ENCODE measurements around the gene ELP4. TPM values are rescaled to one million over a fixed set of nuclear protein-coding genes. Genes with fewer than 3 reads are reported as not detected.

ELP4 gene
- total RNA-seq, 1 donor from 2014 or later: 16.6 TPM

DNA sequence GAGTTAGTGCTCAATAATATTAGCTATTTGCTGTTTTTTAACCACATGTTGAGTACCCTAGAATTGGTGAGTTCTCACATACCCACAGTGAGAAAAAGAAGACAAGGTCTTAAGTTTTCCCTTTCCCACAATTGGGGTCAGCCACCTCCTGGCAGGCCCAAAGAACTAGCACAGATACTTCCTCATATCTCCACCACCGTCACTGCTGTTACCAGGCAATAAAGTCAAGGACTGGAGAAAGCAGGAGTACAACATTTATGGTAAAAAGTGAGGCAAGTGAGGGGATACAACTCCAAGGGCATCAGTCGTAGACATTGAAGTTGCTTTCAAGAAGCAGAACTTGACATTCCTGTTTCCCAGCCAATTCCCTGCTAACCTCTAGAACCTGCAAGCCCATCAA is 19.6 kb downstream of the ELP4 start:
- intact Hi-C loops (cut with DNase I): no loop called here
- Histone ChIP-seq H3K4me1 (no peaks in the 10 kb centered on the region), H3K27me3 (no peaks in the 10 kb centered on the region), H3K4me3 (no peak overlapping the region), H3K27ac (no peak overlapping the region), H3K9me3 (no peaks in the 10 kb centered on the region), H3K36me3 (no peaks in the 10 kb centered on the region)
- DNase-seq (no peak), ATAC-seq (peak; percentile 29)
- TF ChIP-seq, protein P1, sequence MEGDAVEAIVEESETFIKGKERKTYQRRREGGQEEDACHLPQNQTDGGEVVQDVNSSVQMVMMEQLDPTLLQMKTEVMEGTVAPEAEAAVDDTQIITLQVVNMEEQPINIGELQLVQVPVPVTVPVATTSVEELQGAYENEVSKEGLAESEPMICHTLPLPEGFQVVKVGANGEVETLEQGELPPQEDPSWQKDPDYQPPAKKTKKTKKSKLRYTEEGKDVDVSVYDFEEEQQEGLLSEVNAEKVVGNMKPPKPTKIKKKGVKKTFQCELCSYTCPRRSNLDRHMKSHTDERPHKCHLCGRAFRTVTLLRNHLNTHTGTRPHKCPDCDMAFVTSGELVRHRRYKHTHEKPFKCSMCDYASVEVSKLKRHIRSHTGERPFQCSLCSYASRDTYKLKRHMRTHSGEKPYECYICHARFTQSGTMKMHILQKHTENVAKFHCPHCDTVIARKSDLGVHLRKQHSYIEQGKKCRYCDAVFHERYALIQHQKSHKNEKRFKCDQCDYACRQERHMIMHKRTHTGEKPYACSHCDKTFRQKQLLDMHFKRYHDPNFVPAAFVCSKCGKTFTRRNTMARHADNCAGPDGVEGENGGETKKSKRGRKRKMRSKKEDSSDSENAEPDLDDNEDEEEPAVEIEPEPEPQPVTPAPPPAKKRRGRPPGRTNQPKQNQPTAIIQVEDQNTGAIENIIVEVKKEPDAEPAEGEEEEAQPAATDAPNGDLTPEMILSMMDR (IDR thresholded peaks at IDR 0.05): no peak

DNA sequence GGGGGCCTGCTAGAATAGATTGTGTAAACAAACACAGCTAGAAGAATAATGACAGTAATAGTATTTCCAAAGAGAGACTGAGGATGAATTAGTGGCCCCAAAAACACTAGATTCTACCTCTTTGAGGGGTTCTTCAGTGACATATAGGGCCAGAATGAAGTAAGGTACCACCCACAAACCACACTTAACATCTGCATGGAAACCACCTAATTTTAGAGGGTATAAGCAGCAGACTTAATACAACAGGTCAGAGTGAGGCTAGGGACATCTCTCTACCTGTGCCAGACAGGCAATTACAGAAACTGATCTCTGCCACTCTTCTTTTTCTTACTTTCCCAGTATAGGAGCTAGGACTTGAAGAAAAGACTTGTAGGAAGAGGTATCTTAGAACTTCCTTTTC is 20.1 kb downstream of the ELP4 start:
- Histone ChIP-seq H3K9me3 (no peaks in the 10 kb centered on the region), H3K4me1 (no peaks in the 10 kb centered on the region), H3K27me3 (no peaks in the 10 kb centered on the region), H3K4me3 (no peak overlapping the region), H3K36me3 (no peaks in the 10 kb centered on the region), H3K27ac (no peak overlapping the region)
- TF ChIP-seq, protein P1 (IDR thresholded peaks at IDR 0.05): no peak
- ATAC-seq (no peak), DNase-seq (no peak)
- intact Hi-C loops (cut with DNase I): no loop called here

DNA sequence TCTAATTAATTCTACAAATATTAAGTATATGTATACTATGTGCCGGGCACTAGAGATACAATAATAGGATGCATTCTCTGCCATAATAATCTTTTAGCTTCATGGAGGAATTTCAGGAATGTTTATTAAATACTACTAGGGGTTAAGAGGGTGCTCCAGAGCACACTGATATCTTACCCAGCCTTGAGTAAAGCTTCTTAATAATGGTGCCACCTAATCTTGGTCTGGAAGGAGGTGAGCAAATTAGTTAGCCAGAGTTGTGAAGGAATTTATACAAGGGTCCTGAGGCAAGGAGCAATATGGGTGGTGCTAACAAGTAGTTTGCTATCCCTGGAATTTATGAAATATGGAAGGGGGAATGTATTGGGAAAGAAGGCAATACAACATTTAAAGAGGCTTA is 21.7 kb downstream of the ELP4 start:
- intact Hi-C loops (cut with DNase I): no loop called here
- H3K27me3 ChIP-seq: no peaks in the 10 kb centered on the region
- ATAC-seq: peak; percentile 63
- TF ChIP-seq, protein P1 (IDR thresholded peaks at IDR 0.05): no peak
- no peak for DNase-seq
- no peaks in the 10 kb centered on the region for H3K4me1 ChIP-seq
- H3K27ac ChIP-seq: no peak overlapping the region
- H3K36me3 ChIP-seq: no peaks in the 10 kb centered on the region
- H3K4me3 ChIP-seq: no peak overlapping the region
- H3K9me3 ChIP-seq: no peaks in the 10 kb centered on the region

DNA sequence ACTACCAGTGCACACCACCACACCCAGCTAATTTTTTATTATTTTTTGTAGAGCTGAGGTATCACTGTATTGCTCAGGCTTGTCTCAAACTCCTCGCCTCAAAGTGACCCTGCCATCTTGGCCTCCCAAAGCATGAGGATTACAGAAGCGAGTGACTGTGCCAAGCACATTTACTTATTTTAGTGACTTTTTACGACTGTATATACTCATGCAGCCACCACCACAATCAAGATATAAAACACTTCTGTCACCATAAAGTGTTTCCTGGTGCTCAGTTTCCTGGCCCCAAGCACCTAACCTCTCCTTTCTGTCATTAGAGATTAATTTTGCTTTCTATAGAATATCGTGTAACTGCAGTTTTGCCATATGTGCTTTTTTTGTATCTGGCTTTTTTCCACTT is 25.9 kb downstream of the ELP4 start:
- H3K27me3 ChIP-seq: no peaks in the 10 kb centered on the region
- intact Hi-C loops (cut with DNase I): no loop called here
- ATAC-seq: no peak
- no peak overlapping the region for H3K4me3 ChIP-seq
- TF ChIP-seq, protein P1 (IDR thresholded peaks at IDR 0.05): no peak
- DNase-seq: no peak
- H3K36me3 ChIP-seq: no peaks in the 10 kb centered on the region
- no peaks in the 10 kb centered on the region for H3K9me3 ChIP-seq
- no peaks in the 10 kb centered on the region for H3K4me1 ChIP-seq
- no peak overlapping the region for H3K27ac ChIP-seq

DNA sequence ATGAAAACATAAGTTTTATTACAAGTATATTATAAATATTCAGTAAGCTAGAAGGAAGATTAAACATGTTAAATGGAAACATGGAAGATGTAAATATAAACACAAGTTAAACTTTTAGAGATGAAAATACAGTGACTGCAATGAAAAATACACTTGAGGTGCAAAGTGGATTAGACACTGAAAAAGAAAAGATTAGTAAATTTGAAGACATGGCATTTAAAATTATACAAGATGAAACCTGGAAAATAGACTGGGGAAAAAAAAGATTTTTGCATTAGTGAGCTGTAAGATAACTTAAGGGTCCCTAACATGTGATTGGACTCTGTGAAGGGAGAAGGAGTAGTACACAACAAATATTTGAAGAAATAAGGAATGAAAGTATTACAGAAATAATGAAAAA is 33.3 kb downstream of the ELP4 start:
- H3K4me3 ChIP-seq: no peak overlapping the region
- no peaks in the 10 kb centered on the region for H3K9me3 ChIP-seq
- intact Hi-C loops (cut with DNase I): no loop called here
- no peaks in the 10 kb centered on the region for H3K27me3 ChIP-seq
- ATAC-seq (no peak), DNase-seq (no peak)
- no peak overlapping the region for H3K27ac ChIP-seq
- H3K36me3 ChIP-seq: no peaks in the 10 kb centered on the region
- TF ChIP-seq, protein P1 (IDR thresholded peaks at IDR 0.05): no peak
- H3K4me1 ChIP-seq: no peaks in the 10 kb centered on the region

DNA sequence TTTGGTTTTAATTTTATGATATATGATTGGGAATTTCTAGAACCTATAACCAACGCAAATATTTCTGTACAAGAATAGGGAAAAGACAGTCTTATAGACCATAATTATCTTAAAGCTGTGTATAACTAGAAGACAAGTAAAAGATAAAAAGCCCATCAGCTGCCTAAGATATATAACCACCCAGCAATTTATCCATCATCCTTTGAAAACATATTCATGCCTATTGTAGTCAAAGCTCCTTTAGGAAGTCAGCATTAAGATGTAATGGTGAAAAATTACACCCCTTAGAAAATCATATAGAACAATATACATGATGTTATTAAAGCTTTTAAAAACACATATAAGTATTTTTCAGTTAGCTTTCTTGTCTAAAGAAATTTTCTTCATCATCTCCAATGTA is 46.4 kb downstream of the ELP4 start:
- TF ChIP-seq, protein P1 (IDR thresholded peaks at IDR 0.05): no peak
- Histone ChIP-seq H3K4me1 (peaks cover 4% of the 10 kb centered on the region), H3K36me3 (no peaks in the 10 kb centered on the region), H3K9me3 (no peaks in the 10 kb centered on the region), H3K27me3 (no peaks in the 10 kb centered on the region), H3K4me3 (no peak overlapping the region), H3K27ac (no peak overlapping the region)
- intact Hi-C loops (cut with DNase I): no loop called here
- no peak for DNase-seq
- no peak for ATAC-seq
